Erythroblast (primary cell): Measurements from ENCODE around the gene JADE1.

Source experiments
- GATA1 ChIP-seq: IDR thresholded peaks from 2 replicates; pipeline ENCODE4 v1.6.1; 2011; ENCODE audit warnings: low read depth, mild to moderate bottlenecking, control low read depth, low read length, moderate library complexity
- POLR2A ChIP-seq: IDR thresholded peaks from 2 replicates; pipeline ENCODE4 v1.6.1; 2011; ENCODE audit warnings: mild to moderate bottlenecking, low read length

GRCh38 chr4:128907981-128908380, 98.5 kb downstream of the JADE1 start:
- TF ChIP-seq POLR2A (no peak), GATA1 (no peak)
